Gastrocnemius medialis (tissue), 4 donors: ENCODE results near the gene CRYBG3. TPM values are rescaled to one million over a fixed set of nuclear protein-coding genes. Genes with fewer than 3 reads are reported as not detected.
"Not testable (repeated sequence)": the region's sequence is repeated elsewhere in the genome, so short reads cannot be mapped to it uniquely, and the experiment has no call there.

ENCODE experiments used
- ATAC-seq, 2 donors: fragments of 150-250 bp; one replicate each; pipeline ENCODE4 v1.9.1; 2016
- DNase-seq, 2 donors: peaks; one replicate each; pipeline ENCODE4 v3.0.0-alpha.2; 2019
- H3K27ac ChIP-seq, 4 donors: fragments of 200-600 bp; sonication (generic); 1 replicate in 1 of 4; 2 replicates in 3 of 4; pipeline ENCODE4 v1.5.1; 2016 to 2018; ENCODE audit warnings: mild to moderate bottlenecking in 2 of 4, moderate library complexity in 1 of 4
- H3K27me3 ChIP-seq, 3 donors: fragments of 200-600 bp; sonication (generic) in 2 of 3; 1 replicate in 1 of 3; 2 replicates in 2 of 3; pipeline versions ENCODE4 v1.5.1 to v1.6.0; 2016 to 2019; ENCODE audit warnings: mild to moderate bottlenecking in 1 of 3, moderate library complexity in 1 of 3
- H3K36me3 ChIP-seq, 2 donors: fragments of 200-600 bp; sonication (generic) in 1 of 2; one replicate each; pipeline ENCODE4 v1.5.1; 2017 to 2018
- H3K4me1 ChIP-seq, 2 donors: fragments of 200-600 bp; sonication (generic) in 1 of 2; one replicate each; pipeline ENCODE4 v1.5.1; 2016 to 2017; ENCODE audit warnings: mild to moderate bottlenecking in 2 of 2
- H3K4me3 ChIP-seq, 4 donors: fragments of 200-600 bp; sonication (generic) in 3 of 4; 1 replicate in 1 of 4; 2 replicates in 3 of 4; pipeline ENCODE4 v1.5.1; 2016 to 2019; ENCODE audit warnings: mild to moderate bottlenecking in 2 of 4
- H3K9me3 ChIP-seq, 3 donors: fragments of 200-600 bp; sonication (generic) in 2 of 3; 1 replicate in 1 of 3; 2 replicates in 2 of 3; pipeline ENCODE4 v1.5.1; 2016 to 2019
- POLR2A ChIP-seq, 2 donors: fragments of 450-650 bp; IDR thresholded peaks; one replicate each; pipeline ENCODE4 v1.6.1; 2017; ENCODE audit warnings: antibody characterized with exemption in 2 of 2, mild to moderate bottlenecking in 2 of 2, moderate library complexity in 2 of 2
- in situ Hi-C, 4 donors: fragments of 200-750 bp; cut with MboI; loops; one replicate each; pipeline versions ENCODE4 v1.15.0 to v1.8.0; 2017; ENCODE audit warnings: low sequenced_read_pairs in 4 of 4
- intact Hi-C: fragments of 100-400 bp; cut with DNase I; formaldehyde crosslinking; loops from one replicate; pipeline ENCODE4 v1.15.1; 2023; ENCODE audit warnings: low total_unique reads
- total RNA-seq, 4 donors: library from RNA; depleted of rRNA; stranded (reverse); fragments of >200 nt; gene quantifications; one replicate each; pipeline versions ENCODE4 v1.1.0 to v1.2.3, GENCODE V29; 2016
- TF ChIP-seq, protein P1 (sequence below), 5 experiments: fragments of 450-650 bp in 3 of 5; fragments of 200-600 bp in 2 of 5; sonication (generic) in 2 of 5; IDR thresholded peaks in 4 of 5; conservative IDR thresholded peaks in 1 of 5; 1 replicate in 4 of 5; 2 replicates in 1 of 5; pipeline ENCODE4 v1.5.1; 2016 to 2019; ENCODE audit warnings: antibody characterized with exemption in 5 of 5, mild to moderate bottlenecking in 3 of 5, moderate library complexity in 3 of 5

The CRYBG3 gene
- total RNA-seq, 4 donors from 2014 or later: 23.0 to 47.3 (median 24.8) TPM

DNA sequence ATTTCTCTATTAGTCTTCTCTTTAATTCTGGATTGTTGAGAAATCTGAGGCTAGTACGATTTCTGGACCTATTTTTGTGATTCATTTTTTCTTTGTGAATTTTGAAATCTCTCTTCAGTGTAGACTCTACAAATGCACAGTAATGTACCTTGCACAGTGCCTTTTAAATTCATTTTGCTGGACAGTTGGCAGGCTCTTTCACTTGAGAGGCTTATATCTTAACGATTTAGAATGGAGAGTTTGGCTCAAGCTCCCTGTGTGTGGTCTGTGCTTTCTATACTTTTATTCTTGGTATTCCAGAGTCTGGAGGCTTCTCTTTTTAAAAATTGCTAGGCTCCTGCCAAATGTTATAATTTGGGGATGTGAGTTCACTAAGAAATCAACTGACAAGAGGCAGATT, 8.8 kb downstream of the CRYBG3 start:
- Histone ChIP-seq H3K4me1 (peaks cover 34 to 40% of the 10 kb centered on the region in 2 donors), H3K4me3 (no peak overlapping the region), H3K27me3 (no peaks in the 10 kb centered on the region), H3K27ac (no peak overlapping the region), H3K36me3 (no peaks in the 10 kb centered on the region), H3K9me3 (no peaks in the 10 kb centered on the region)
- ATAC-seq (no peak), DNase-seq (no peak)
- TF ChIP-seq, protein P1, sequence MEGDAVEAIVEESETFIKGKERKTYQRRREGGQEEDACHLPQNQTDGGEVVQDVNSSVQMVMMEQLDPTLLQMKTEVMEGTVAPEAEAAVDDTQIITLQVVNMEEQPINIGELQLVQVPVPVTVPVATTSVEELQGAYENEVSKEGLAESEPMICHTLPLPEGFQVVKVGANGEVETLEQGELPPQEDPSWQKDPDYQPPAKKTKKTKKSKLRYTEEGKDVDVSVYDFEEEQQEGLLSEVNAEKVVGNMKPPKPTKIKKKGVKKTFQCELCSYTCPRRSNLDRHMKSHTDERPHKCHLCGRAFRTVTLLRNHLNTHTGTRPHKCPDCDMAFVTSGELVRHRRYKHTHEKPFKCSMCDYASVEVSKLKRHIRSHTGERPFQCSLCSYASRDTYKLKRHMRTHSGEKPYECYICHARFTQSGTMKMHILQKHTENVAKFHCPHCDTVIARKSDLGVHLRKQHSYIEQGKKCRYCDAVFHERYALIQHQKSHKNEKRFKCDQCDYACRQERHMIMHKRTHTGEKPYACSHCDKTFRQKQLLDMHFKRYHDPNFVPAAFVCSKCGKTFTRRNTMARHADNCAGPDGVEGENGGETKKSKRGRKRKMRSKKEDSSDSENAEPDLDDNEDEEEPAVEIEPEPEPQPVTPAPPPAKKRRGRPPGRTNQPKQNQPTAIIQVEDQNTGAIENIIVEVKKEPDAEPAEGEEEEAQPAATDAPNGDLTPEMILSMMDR (IDR thresholded peaks at IDR 0.05 in 4 of 5, conservative IDR thresholded peaks at IDR 0.05 in 1 of 5): no peak
- no peak for TF ChIP-seq POLR2A (IDR thresholded peaks at IDR 0.05)
- intact Hi-C loops: no loop called here
- in situ Hi-C loops: no loop called here

DNA sequence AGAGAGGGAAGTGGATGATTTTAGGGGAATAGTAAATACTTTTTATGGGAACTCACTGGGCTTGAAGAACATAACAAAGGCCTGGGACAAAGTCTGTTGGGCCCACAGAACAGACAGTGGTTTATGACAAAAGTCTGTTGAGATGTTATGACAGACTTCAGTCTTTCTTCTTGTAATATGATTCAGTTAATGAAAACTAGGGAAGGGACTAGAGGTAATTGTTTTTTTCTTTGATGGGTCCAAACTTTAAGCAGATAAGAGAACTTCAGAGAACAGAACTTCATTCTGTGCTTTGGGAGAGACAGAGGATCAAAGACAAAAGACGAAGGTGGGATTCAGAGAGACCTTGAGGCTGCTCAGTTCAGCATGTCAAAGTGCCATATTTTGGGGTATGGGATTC, 9.3 kb downstream of the CRYBG3 start:
- no peak for ATAC-seq
- H3K36me3 ChIP-seq: no peaks in the 10 kb centered on the region
- no peak for DNase-seq
- H3K27ac ChIP-seq: no peak overlapping the region
- H3K9me3 ChIP-seq: no peaks in the 10 kb centered on the region
- H3K4me1 ChIP-seq: peaks cover 29 to 35% of the 10 kb centered on the region in 2 donors
- no peaks in the 10 kb centered on the region for H3K27me3 ChIP-seq
- no peak overlapping the region for H3K4me3 ChIP-seq
- intact Hi-C loops (no loop called here), in situ Hi-C loops (no loop called here)
- no peak for TF ChIP-seq POLR2A (IDR thresholded peaks at IDR 0.05)
- TF ChIP-seq, protein P1 (IDR thresholded peaks at IDR 0.05 in 4 of 5, conservative IDR thresholded peaks at IDR 0.05 in 1 of 5): no peak

GRCh38 chr3:97833184-97833583, 11.4 kb downstream of the CRYBG3 start:
- H3K27me3 ChIP-seq, H3K36me3 ChIP-seq, H3K27ac ChIP-seq, H3K9me3 ChIP-seq, DNase-seq, ATAC-seq, H3K4me3 ChIP-seq, intact Hi-C loops, in situ Hi-C loops: not testable (repeated sequence)
- H3K4me1 ChIP-seq: peaks cover 12 to 22% of the 10 kb centered on the region in 2 donors

GRCh38 chr3:97835761-97836160, 13.9 kb downstream of the CRYBG3 start:
- in situ Hi-C loops: no loop called here
- ATAC-seq: no peak

GRCh38 chr3:97838393-97838792, 16.6 kb downstream of the CRYBG3 start:
- Histone ChIP-seq H3K36me3 (peaks cover 0 to 2% of the 10 kb centered on the region in 2 donors), H3K27ac (peak overlapping the region in 1 of 4 donors; percentile 17), H3K27me3 (no peaks in the 10 kb centered on the region), H3K4me3 (no peak overlapping the region), H3K4me1 (peaks cover 8 to 18% of the 10 kb centered on the region in 2 donors), H3K9me3 (no peaks in the 10 kb centered on the region)
- DNase-seq (no peak), ATAC-seq (no peak)
- in situ Hi-C loops: no loop called here
- intact Hi-C loops: no loop called here
- TF ChIP-seq, protein P1 (IDR thresholded peaks at IDR 0.05 in 4 of 5, conservative IDR thresholded peaks at IDR 0.05 in 1 of 5): no peak
- no peak for TF ChIP-seq POLR2A (IDR thresholded peaks at IDR 0.05)

More at GRCh38 chr3:97835761-97836160, 13.9 kb downstream of the CRYBG3 start:
- Histone ChIP-seq H3K4me1 (peaks cover 8 to 18% of the 10 kb centered on the region in 2 donors), H3K36me3 (no peaks in the 10 kb centered on the region), H3K27me3 (no peaks in the 10 kb centered on the region), H3K9me3 (no peaks in the 10 kb centered on the region), H3K4me3 (no peak overlapping the region), H3K27ac (no peak overlapping the region)
- no peak for DNase-seq
- no peak for TF ChIP-seq POLR2A (IDR thresholded peaks at IDR 0.05)
- TF ChIP-seq, protein P1 (IDR thresholded peaks at IDR 0.05 in 4 of 5, conservative IDR thresholded peaks at IDR 0.05 in 1 of 5): no peak
- intact Hi-C loops: no loop called here
